SJCRH30 (cell line): ENCODE measurements around the gene SPSB1. TPM values are rescaled to one million over a fixed set of nuclear protein-coding genes. Genes with fewer than 3 reads are reported as not detected.
"Not testable (repeated sequence)": the region's sequence is repeated elsewhere in the genome, so short reads cannot be mapped to it uniquely, and the experiment has no call there.

ENCODE experiments used
- DNase-seq, 2 experiments: peaks; one replicate each; pipeline ENCODE4 v3.0.0-alpha.2; 2015 to 2020
- H3K27ac ChIP-seq: fragments of 250-450 bp; sonication (Bioruptor Pico); 2 replicates; pipeline ENCODE4 v1.5.1; 2020; ENCODE audit warnings: mild to moderate bottlenecking, moderate library complexity
- H3K27me3 ChIP-seq: fragments of 250-450 bp; sonication (Bioruptor Pico); 2 replicates; pipeline ENCODE4 v1.5.1; 2020; ENCODE audit warnings: mild to moderate bottlenecking, moderate library complexity
- H3K36me3 ChIP-seq: fragments of 250-450 bp; sonication (Bioruptor Pico); 2 replicates; pipeline ENCODE4 v1.5.1; 2020; ENCODE audit warnings: mild to moderate bottlenecking, moderate library complexity
- H3K4me1 ChIP-seq: fragments of 250-450 bp; sonication (Bioruptor Pico); 2 replicates; pipeline ENCODE4 v1.5.1; 2020; ENCODE audit warnings: mild to moderate bottlenecking, moderate library complexity
- H3K4me3 ChIP-seq: fragments of 250-450 bp; sonication (Bioruptor Pico); 2 replicates; pipeline ENCODE4 v1.5.1; 2020; ENCODE audit warnings: mild to moderate bottlenecking, moderate library complexity
- H3K9me3 ChIP-seq: fragments of 250-450 bp; sonication (Bioruptor Pico); replicated peaks from 2 replicates; pipeline ENCODE4 v1.5.1; 2020; ENCODE audit warnings: mild to moderate bottlenecking, moderate library complexity
- total RNA-seq: library from RNA; depleted of rRNA; stranded (reverse); fragments of >200 nt; shearing (Covaris generic); gene quantifications from 2 replicates; pipeline ENCODE4 v1.2.3, GENCODE V29; 2014

The SPSB1 gene
- total RNA-seq, 1 experiment from 2014 or later = 0.43 TPM

DNA sequence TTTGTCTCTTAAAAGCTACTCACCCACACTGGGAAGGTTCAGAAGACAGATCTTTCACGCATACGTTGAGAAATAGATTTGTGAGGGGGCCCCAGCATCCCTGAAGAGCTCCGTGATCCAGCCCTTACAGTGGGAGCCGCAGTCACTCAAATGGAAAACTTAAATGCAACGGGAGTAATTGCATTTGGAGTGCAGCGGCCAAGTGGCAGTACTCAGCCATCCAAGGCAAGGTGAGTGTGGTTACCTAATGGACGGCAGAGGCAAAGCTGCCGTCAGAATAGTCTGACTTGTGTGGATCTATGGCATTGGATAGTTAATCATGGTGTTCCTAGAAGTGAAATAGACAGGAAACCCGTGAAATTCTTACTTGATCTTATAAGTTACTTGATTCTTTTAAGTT is 5.1 kb downstream of the SPSB1 start:
- Histone ChIP-seq H3K36me3 (no peaks in the 10 kb centered on the region), H3K4me3 (no peak overlapping the region)
- DNase-seq = no peak

GRCh38 chr1:9298282-9298681 is 5.6 kb downstream of the SPSB1 start:
- Histone ChIP-seq H3K27ac (no peak overlapping the region), H3K27me3 (peaks cover 10% of the 10 kb centered on the region), H3K4me1 (no peaks in the 10 kb centered on the region), H3K9me3 (no peaks in the 10 kb centered on the region), H3K36me3 (no peaks in the 10 kb centered on the region), H3K4me3 (no peak overlapping the region)
- DNase-seq = no peak

More for the DNA sequence above, 5.1 kb downstream of the SPSB1 start:
- H3K9me3 ChIP-seq = no peaks in the 10 kb centered on the region
- no peaks in the 10 kb centered on the region for H3K4me1 ChIP-seq
- H3K27ac ChIP-seq = no peak overlapping the region
- peaks cover 10% of the 10 kb centered on the region for H3K27me3 ChIP-seq

DNA sequence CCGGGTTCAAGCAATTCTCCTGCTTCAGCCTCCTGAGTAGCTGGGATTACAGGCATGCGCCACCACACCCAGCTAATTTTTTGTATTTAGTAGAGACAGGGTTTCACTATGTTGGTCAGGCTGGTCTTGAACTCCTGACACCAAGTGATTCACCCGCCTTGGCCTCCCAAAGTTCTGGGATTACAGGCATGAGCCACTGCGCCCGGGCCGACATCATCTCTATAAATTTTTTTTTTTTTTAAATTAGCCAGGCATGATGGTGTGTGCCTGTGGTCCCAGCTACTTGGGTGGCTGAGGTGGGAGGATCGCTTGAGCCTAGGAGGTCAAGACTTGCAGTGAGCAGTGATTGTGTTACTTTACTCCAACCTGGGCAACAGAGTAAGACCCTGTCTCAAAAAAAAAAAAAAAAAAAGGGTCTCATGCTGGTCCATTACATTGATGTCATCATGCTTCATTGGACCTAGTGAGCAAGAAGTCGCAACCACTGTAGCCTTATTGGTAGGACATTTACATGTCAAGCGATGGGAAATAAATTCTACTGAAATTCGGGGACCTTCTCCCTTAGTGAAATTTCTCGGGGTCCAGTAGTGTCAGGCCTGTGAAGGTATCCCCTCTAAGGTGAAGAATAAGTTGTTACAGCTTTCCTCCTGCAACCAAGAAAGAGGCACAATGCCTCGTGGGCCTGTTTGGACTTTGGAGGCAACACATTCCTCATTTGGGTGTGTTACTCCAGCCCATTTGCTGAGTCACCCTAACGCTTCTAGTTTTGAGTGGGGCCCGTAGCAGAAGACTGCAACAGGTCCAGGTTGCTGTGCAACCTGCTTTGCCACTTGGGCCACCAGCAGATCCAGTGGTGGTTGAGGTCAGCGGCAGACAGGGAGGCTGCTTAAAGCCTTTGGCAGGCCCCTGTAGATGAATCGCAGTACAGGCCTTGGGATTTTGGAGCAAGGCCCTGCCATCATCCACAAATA is 7.2 kb downstream of the SPSB1 start:
- H3K4me3 ChIP-seq, DNase-seq, H3K4me1 ChIP-seq, H3K27ac ChIP-seq, H3K9me3 ChIP-seq, H3K36me3 ChIP-seq, H3K27me3 ChIP-seq: not testable (repeated sequence)

DNA sequence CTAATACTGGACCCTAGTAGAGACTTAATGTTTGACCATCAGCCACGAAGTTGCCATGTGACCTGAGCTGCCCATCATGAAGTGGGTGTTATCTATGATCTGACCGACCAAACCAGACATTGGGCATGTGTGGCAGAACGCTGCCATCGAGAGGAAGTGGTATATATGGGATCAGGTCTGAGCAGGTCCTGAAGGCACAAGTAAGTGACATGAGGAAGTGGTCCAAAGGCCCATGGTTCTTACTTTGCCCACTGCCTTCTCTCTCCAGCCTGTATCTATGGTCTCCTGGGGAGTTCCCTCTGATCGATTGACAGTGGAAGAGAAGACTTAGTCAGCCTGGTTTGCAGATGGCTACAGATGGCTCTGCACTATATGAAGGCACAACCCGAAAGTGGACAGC is 7.9 kb downstream of the SPSB1 start:
- DNase-seq = no peak
- Histone ChIP-seq H3K27me3 (peaks cover 11% of the 10 kb centered on the region), H3K4me3 (no peak overlapping the region), H3K36me3 (no peaks in the 10 kb centered on the region), H3K4me1 (no peaks in the 10 kb centered on the region), H3K27ac (no peak overlapping the region), H3K9me3 (no peaks in the 10 kb centered on the region)

DNA sequence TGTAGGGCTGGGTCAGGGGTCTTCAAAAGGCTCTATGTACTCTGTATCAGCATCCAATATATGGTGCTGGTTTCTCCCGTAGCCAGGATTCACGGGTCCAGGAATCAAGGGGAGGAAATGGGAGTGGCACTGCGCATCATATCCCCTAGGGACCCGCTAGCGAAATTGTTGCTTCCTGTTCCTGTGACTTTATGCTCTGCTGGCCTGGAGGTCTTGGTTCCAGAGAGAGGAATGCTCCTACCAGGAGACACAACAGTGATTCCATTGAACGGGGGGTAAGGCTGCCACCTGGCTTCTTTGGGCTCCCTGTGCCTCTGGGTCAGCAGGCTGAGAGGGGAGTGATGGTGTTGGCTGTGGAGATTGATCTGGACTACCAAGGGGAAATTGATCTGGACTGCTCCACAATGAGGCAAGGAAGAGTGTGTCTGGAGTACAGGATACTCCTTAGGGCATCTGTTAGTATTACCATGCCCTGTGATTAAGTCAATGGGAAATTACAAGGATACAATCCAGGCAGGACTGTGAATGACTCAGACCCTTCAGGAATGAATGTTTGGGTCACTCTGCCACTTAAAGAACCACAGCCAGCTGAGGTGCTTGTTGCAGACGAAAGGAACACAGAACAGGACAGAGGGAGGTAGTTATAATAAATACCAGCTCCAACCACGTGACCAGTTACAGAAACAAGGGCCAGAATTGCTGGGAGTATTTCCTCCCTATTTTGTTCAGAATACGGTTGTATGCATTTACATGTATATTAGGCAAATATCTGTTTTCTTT is 10.2 kb downstream of the SPSB1 start:
- no peak for DNase-seq
- H3K27ac ChIP-seq = no peak overlapping the region
- no peaks in the 10 kb centered on the region for H3K4me1 ChIP-seq
- no peaks in the 10 kb centered on the region for H3K36me3 ChIP-seq
- H3K9me3 ChIP-seq = no peaks in the 10 kb centered on the region
- H3K27me3 ChIP-seq = peaks cover 19% of the 10 kb centered on the region
- no peak overlapping the region for H3K4me3 ChIP-seq

DNA sequence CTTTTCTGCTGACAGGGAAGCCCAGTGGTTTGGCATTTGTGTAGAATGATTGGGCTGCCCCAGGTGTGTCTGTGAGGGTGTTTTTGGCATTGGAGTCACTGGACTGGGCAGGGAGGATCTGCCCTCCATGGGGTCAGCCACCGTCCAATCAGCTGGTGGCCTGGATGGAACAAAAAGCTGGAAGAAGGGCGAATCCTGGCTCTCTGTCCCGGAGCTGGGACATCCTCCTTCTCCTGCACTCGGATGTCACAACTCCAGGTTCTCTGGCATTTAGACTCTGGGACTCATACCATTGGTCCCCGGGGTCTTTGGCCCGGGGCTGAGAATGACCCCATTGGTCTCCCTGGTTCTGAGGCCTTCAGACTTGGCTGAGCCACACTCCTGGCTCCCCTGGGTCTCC is 11.2 kb downstream of the SPSB1 start:
- Histone ChIP-seq H3K4me1 (no peaks in the 10 kb centered on the region), H3K27ac (no peak overlapping the region), H3K9me3 (no peaks in the 10 kb centered on the region), H3K27me3 (peaks cover 27% of the 10 kb centered on the region), H3K36me3 (no peaks in the 10 kb centered on the region), H3K4me3 (no peak overlapping the region)
- DNase-seq = no peak

DNA sequence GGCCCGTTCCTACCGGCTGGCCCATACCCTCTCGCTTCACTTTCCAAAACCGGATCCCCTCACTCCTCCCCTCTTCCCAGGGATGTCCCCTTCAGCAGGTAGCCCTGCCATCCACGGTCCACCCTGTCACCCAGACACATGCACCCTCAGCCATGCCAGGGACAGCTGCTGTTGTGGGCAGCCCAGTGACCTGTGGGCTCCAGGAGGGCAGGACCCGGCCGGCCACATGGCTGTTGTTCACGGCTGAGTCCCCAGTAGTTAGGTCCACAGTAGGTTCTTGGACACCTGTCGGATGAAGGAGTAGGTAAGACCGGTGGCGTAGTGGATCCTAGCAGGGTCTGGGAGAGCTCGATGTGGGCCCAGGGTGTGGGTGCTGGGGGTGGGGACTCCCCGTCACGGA is 12.5 kb downstream of the SPSB1 start:
- Histone ChIP-seq H3K9me3 (no peaks in the 10 kb centered on the region), H3K27me3 (peaks cover 33% of the 10 kb centered on the region), H3K36me3 (no peaks in the 10 kb centered on the region), H3K4me3 (no peak overlapping the region), H3K27ac (no peak overlapping the region), H3K4me1 (no peaks in the 10 kb centered on the region)
- no peak for DNase-seq

DNA sequence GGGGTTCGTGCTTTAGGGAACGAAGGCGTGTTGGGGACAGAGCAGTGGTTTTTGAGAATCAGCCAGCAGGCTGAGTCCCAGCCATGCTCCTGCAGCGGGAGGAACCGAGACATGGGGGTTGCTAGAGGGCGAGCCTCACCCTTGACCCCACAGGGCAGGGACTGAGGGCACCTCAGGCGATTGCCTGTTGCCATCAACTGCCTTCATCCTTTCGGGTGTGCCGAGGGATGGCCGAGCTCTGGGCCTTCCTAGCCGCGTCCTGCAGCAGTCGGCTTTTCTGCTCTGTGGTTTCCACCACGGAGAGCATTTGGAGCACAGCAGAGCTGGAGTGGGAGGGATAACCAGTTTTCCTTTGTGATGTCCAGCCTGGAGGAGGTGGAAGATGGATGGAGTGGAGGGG is 13.3 kb downstream of the SPSB1 start:
- DNase-seq = no peak
- Histone ChIP-seq H3K4me3 (no peak overlapping the region), H3K4me1 (no peaks in the 10 kb centered on the region), H3K27ac (no peak overlapping the region), H3K36me3 (no peaks in the 10 kb centered on the region), H3K27me3 (peaks cover 39% of the 10 kb centered on the region), H3K9me3 (no peaks in the 10 kb centered on the region)

GRCh38 chr1:9307303-9307702 is 14.6 kb downstream of the SPSB1 start:
- Histone ChIP-seq H3K4me3 (no peak overlapping the region), H3K36me3 (no peaks in the 10 kb centered on the region), H3K4me1 (no peaks in the 10 kb centered on the region), H3K9me3 (no peaks in the 10 kb centered on the region), H3K27ac (no peak overlapping the region), H3K27me3 (peaks cover 45% of the 10 kb centered on the region)
- DNase-seq = no peak

DNA sequence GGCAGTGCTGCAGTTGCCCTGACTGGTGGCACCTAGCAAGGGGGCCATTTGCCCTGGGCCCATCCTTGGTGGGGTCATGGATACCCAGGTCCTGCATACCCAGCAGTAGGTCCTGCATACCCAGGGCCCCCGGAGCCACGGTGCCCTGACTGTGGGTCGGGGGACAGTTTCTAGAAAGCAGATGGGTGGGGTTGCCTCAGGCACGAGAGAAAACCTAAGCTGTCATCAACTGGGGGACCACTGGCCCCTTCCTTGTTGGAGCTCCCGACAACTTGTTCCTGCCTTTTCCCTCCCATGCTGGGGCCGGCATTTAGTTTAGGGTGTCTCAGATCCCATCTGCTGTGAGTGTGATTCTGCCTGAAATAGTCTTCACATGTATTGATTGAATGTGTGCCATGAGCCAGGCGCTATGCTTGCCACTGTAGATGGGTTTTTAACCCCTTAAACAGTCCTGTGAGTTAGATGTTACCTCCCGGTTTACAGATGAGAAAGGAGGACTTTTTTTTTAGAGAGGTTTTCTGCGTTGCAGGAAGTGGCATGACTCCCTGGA is 15.6 kb downstream of the SPSB1 start:
- Histone ChIP-seq H3K27me3 (peaks cover 46% of the 10 kb centered on the region), H3K36me3 (no peaks in the 10 kb centered on the region), H3K4me3 (no peak overlapping the region), H3K9me3 (no peaks in the 10 kb centered on the region), H3K4me1 (no peaks in the 10 kb centered on the region), H3K27ac (no peak overlapping the region)
- no peak for DNase-seq

- no peak overlapping the region for H3K4me3 ChIP-seq
- no peaks in the 10 kb centered on the region for H3K4me1 ChIP-seq
- no peaks in the 10 kb centered on the region for H3K36me3 ChIP-seq
- no peaks in the 10 kb centered on the region for H3K9me3 ChIP-seq
- H3K27ac ChIP-seq = no peak overlapping the region
- no peak for DNase-seq
- peaks cover 49% of the 10 kb centered on the region for H3K27me3 ChIP-seq
Observed at GRCh38 chr1:9309080-9309479, 16.4 kb downstream of the SPSB1 start.

- Histone ChIP-seq H3K27ac (no peak overlapping the region), H3K9me3 (no peaks in the 10 kb centered on the region), H3K27me3 (peaks cover 49% of the 10 kb centered on the region), H3K36me3 (no peaks in the 10 kb centered on the region), H3K4me1 (no peaks in the 10 kb centered on the region), H3K4me3 (no peak overlapping the region)
- no peak for DNase-seq
Observed at GRCh38 chr1:9309991-9310390, 17.3 kb downstream of the SPSB1 start.

GRCh38 chr1:9311029-9311428 is 18.3 kb downstream of the SPSB1 start:
- Histone ChIP-seq H3K9me3 (no peaks in the 10 kb centered on the region), H3K27ac (no peak overlapping the region), H3K4me1 (no peaks in the 10 kb centered on the region), H3K36me3 (no peaks in the 10 kb centered on the region), H3K4me3 (no peak overlapping the region), H3K27me3 (peaks cover 48% of the 10 kb centered on the region)
- no peak for DNase-seq

DNA sequence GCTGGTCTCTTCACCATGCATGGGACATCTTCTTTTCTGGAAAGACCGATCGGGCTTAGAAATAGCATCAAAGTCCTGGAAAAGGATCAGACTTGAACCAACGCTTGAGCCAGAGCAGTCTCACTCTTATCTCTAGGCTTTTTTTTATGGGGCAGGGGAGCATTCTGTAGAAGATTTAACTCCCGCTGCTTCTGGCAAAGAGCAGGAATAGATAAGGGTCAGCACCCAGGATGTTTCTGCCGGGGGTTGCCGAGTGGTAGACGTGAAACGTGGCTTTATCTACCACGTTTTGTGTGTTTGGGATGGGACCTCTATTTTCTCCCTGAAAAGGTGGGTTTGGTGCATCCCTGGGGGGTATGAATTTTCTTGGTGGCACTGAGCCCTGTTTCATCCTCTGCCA is 18.8 kb downstream of the SPSB1 start:
- H3K36me3 ChIP-seq = no peaks in the 10 kb centered on the region
- H3K4me1 ChIP-seq = no peaks in the 10 kb centered on the region
- no peak overlapping the region for H3K27ac ChIP-seq
- no peak overlapping the region for H3K4me3 ChIP-seq
- no peak for DNase-seq
- H3K27me3 ChIP-seq = peaks cover 49% of the 10 kb centered on the region
- H3K9me3 ChIP-seq = no peaks in the 10 kb centered on the region

GRCh38 chr1:9312168-9312720 is 19.6 kb downstream of the SPSB1 start:
- no peak overlapping the region for H3K27ac ChIP-seq
- DNase-seq = no peak
- H3K4me3 ChIP-seq = no peak overlapping the region
- H3K9me3 ChIP-seq = no peaks in the 10 kb centered on the region
- H3K4me1 ChIP-seq = 0 out of 2 replicates have a peak, but pooled peaks cover under 1% of the 10 kb centered on the region
- H3K27me3 ChIP-seq = peaks cover 48% of the 10 kb centered on the region
- H3K36me3 ChIP-seq = no peaks in the 10 kb centered on the region
